B cell (primary cell): ENCODE results near the gene MUC22. TPM values are rescaled to one million over a fixed set of nuclear protein-coding genes. Genes with fewer than 3 reads are reported as not detected.

Experiments used
- ATAC-seq: fragments of 200-7000 bp; cut with Tn5 transposase; one replicate; pipeline ENCODE4 v1.10.0; 2021; ENCODE audit warnings: low read depth, mild to moderate bottlenecking, moderate number of reproducible peaks, moderate library complexity
- CTCF ChIA-PET: fragments of 350-600 bp; sonication (Branson Sonifier 250); formaldehyde crosslinking; loops from one replicate; lab custom pipeline; 2021; ENCODE audit warnings: antibody characterized with exemption, inconsistent platforms; lab: Charles Lee
- POLR2A ChIA-PET: fragments of 350-600 bp; sonication (Branson Sonifier 250); formaldehyde crosslinking; loops from one replicate; lab custom pipeline; 2021; ENCODE audit warnings: antibody characterized with exemption; lab: Charles Lee
- DNase-seq: peaks from one replicate; pipeline ENCODE4 v3.0.0; 2013
- H2AFZ ChIP-seq: 2 replicates; pipeline ENCODE4 v1.6.1; 2012; ENCODE audit warnings: mild to moderate bottlenecking, low read depth, low read length; ENCODE audit not compliant: insufficient read depth, poor library complexity, severe bottlenecking
- H3K27ac ChIP-seq, 2 donors: 1 replicate in 1 of 2; 2 replicates in 1 of 2; pipeline ENCODE4 v1.5.1; 2012 to 2013; ENCODE audit warnings: low read length in 2 of 2, mild to moderate bottlenecking in 2 of 2, moderate library complexity in 1 of 2
- H3K27me3 ChIP-seq, 4 experiments: fragments of 200-600 bp in 1 of 4; sonication (generic) in 1 of 4; replicated peaks in 1 of 4; 1 replicate in 2 of 4; 2 replicates in 2 of 4; pipeline versions ENCODE4 v1.6.1 to v1.7.0; 2013 to 2016; ENCODE audit warnings: low read length in 3 of 4, mild to moderate bottlenecking in 2 of 4, mixed read lengths in 1 of 4, moderate library complexity in 1 of 4; ENCODE audit not compliant: insufficient read depth in 4 of 4, control insufficient read depth in 3 of 4; ENCODE audit errors: control extremely low read depth in 1 of 4
- H3K36me3 ChIP-seq, 2 experiments: replicated peaks in 1 of 2; 1 replicate in 1 of 2; 2 replicates in 1 of 2; pipeline versions ENCODE4 v1.6.1 to v1.7.1; 2013; ENCODE audit warnings: low read length in 1 of 2; ENCODE audit not compliant: insufficient read depth in 2 of 2, control insufficient read depth in 1 of 2; ENCODE audit errors: control extremely low read depth in 1 of 2, extremely low read depth in 1 of 2
- H3K4me1 ChIP-seq, 2 donors: fragments of 200-600 bp in 1 of 2; sonication (generic) in 1 of 2; 1 replicate in 1 of 2; 2 replicates in 1 of 2; pipeline versions ENCODE4 v1.5.1 to v1.6.1; 2013 to 2017; ENCODE audit warnings: low read length in 2 of 2; ENCODE audit not compliant: control insufficient read depth in 2 of 2, insufficient read depth in 2 of 2
- H3K4me2 ChIP-seq: replicated peaks from 2 replicates; pipeline ENCODE3; 2012; ENCODE audit warnings: mild to moderate bottlenecking, low read depth, low read length; ENCODE audit not compliant: poor library complexity, severe bottlenecking
- H3K4me3 ChIP-seq, 5 experiments: fragments of 200-600 bp in 1 of 5; sonication (generic) in 1 of 5; 1 replicate in 3 of 5; 2 replicates in 2 of 5; pipeline versions ENCODE4 v1.5.1 to v1.7.0; 2011 to 2016; ENCODE audit warnings: low read length in 4 of 5, mild to moderate bottlenecking in 4 of 5, low read depth in 2 of 5, control low read depth in 1 of 5, moderate library complexity in 1 of 5; ENCODE audit not compliant: insufficient read depth in 1 of 5; ENCODE audit errors: control extremely low read depth in 1 of 5, extremely low read depth in 1 of 5
- H3K79me2 ChIP-seq: fragments of 200-600 bp; sonication (generic); one replicate; pipeline ENCODE4 v1.6.0; 2016; ENCODE audit warnings: low read length; ENCODE audit not compliant: control insufficient read depth, insufficient read depth
- H3K9ac ChIP-seq: fragments of 200-600 bp; sonication (generic); 2 replicates; pipeline ENCODE4 v1.6.1; 2017; ENCODE audit warnings: mild to moderate bottlenecking, low read length, moderate library complexity
- H3K9me3 ChIP-seq, 3 donors: one replicate each; pipeline versions ENCODE4 v1.6.1 to v1.7.1; 2013; ENCODE audit warnings: low read length in 2 of 3; ENCODE audit not compliant: control insufficient read depth in 2 of 3, insufficient read depth in 1 of 3; ENCODE audit errors: control extremely low read depth in 1 of 3
- H4K20me1 ChIP-seq: 2 replicates; pipeline ENCODE4 v1.6.0; 2012; ENCODE audit warnings: mild to moderate bottlenecking, low read length; ENCODE audit not compliant: insufficient read depth, control insufficient read depth, poor library complexity, severe bottlenecking
- H3K27ac Mint-ChIP-seq: one replicate; pipeline ENCODE4 v1.8.0; 2021; ENCODE audit warnings: mixed read lengths
- H3K27me3 Mint-ChIP-seq: one replicate; pipeline ENCODE4 v1.8.0; 2021; ENCODE audit warnings: mixed read lengths
- H3K4me1 Mint-ChIP-seq: one replicate; pipeline ENCODE4 v1.8.0; 2021; ENCODE audit warnings: mixed read lengths
- H3K4me3 Mint-ChIP-seq: one replicate; pipeline ENCODE4 v1.8.0; 2021; ENCODE audit warnings: mixed read lengths
- H3K9me3 Mint-ChIP-seq: one replicate; pipeline ENCODE4 v1.8.0; 2022; ENCODE audit warnings: mixed read lengths; ENCODE audit not compliant: insufficient read depth
- EZH2 ChIP-seq: IDR thresholded peaks from 2 replicates; pipeline ENCODE4 v1.6.1; 2012; ENCODE audit warnings: borderline replicate concordance, low read depth, mild to moderate bottlenecking, moderate library complexity, low read length; ENCODE audit not compliant: insufficient read depth, poor library complexity, severe bottlenecking
- WGBS: methylation state at CpG from one replicate; pipeline ENCODE4 v1.1.5; 2013; ENCODE audit warnings: missing lambda C conversion rate; ENCODE audit not compliant: insufficient coverage; 5-methylcytosine and 5-hydroxymethylcytosine counted together
- intact Hi-C: fragments of 100-400 bp; cut with micrococcal nuclease; formaldehyde crosslinking; loops from one replicate; pipeline ENCODE4 v1.10.0; 2022
- polyA plus RNA-seq: library from polyadenylated mRNA; depleted of rRNA; stranded (reverse); fragments of >200 nt; gene quantifications from 2 replicates; pipeline ENCODE4 v1.2.3, GENCODE V29; 2012
- total RNA-seq, 2 donors: library from RNA; stranded (reverse); fragments of 120-200 nt in 1 of 2; gene quantifications; 1 replicate in 1 of 2; 2 replicates in 1 of 2; pipeline versions ENCODE4 v1.2.3 to v1.2.4, GENCODE V29; 2013 to 2022
- TF ChIP-seq, protein P1 (sequence below): fragments of 200-600 bp; IDR thresholded peaks from one replicate; pipeline ENCODE4 v1.8.0; 2022; ENCODE audit warnings: antibody characterized with exemption, mild to moderate bottlenecking

Gene MUC22
- total and polyA plus RNA-seq, 2 donors (not counting 1 experiment from before 2014, with no cell fraction given), result not detected

DNA sequence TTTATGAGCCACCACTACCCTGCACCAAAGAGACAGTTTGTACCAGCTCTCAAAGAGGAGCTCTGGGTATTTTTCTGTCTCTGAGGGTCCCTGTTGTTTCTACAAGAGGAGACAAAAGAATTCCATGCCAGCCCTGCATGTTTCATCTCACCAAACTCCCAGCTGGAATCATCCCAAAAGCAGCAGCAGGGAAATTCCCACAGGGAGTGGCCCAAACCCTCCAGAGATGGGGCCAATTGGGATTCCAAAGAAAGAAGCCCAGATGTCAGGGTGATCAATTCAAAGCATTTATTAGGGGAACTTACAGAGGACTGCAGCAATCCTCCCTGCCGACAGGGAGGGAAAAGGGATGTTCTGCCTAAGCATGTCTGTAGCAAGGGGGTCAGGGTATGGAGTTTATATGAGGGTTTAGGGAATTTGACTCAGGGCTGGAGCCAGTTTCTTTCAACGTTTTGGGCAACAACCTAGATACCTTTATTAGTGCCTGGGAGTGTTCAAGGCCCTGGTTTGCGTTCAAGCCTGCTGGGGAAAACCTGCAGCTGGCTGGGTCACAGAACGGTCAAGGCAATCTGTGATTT lies 47.2 kb downstream of the MUC22 start:
- ChIA-PET CTCF (no interaction called here), POLR2A (no interaction called here)
- H3K27me3 ChIP-seq, result peaks cover 0 to 4% (median 0%) of the 10 kb centered on the region in 4 experiments
- no peak overlapping the region for H3K9ac ChIP-seq
- H3K4me1 ChIP-seq, result no peaks in the 10 kb centered on the region
- Mint-ChIP-seq H3K27ac (no peak overlapping the region), H3K4me3 (no peak overlapping the region), H3K4me1 (peaks cover 18% of the 10 kb centered on the region), H3K9me3 (no peaks in the 10 kb centered on the region), H3K27me3 (no peaks in the 10 kb centered on the region)
- H3K79me2 ChIP-seq, result no peaks in the 10 kb centered on the region
- 86% methylated on average over 3 of the region's 4 CpGs for WGBS
- DNase-seq (no peak), ATAC-seq (no peak)
- no peak overlapping the region for H3K4me2 ChIP-seq
- no peak overlapping the region for H3K4me3 ChIP-seq
- no peaks in the 10 kb centered on the region for H4K20me1 ChIP-seq
- no peak overlapping the region for H3K27ac ChIP-seq
- no peak for TF ChIP-seq EZH2
- TF ChIP-seq, protein P1, sequence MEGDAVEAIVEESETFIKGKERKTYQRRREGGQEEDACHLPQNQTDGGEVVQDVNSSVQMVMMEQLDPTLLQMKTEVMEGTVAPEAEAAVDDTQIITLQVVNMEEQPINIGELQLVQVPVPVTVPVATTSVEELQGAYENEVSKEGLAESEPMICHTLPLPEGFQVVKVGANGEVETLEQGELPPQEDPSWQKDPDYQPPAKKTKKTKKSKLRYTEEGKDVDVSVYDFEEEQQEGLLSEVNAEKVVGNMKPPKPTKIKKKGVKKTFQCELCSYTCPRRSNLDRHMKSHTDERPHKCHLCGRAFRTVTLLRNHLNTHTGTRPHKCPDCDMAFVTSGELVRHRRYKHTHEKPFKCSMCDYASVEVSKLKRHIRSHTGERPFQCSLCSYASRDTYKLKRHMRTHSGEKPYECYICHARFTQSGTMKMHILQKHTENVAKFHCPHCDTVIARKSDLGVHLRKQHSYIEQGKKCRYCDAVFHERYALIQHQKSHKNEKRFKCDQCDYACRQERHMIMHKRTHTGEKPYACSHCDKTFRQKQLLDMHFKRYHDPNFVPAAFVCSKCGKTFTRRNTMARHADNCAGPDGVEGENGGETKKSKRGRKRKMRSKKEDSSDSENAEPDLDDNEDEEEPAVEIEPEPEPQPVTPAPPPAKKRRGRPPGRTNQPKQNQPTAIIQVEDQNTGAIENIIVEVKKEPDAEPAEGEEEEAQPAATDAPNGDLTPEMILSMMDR, result no peak
- no peaks in the 10 kb centered on the region for H3K36me3 ChIP-seq
- peaks cover 0 to 12% (median 0%) of the 10 kb centered on the region in 3 donors for H3K9me3 ChIP-seq
- intact Hi-C loops, result no loop called here
- no peak overlapping the region for H2AFZ ChIP-seq

DNA sequence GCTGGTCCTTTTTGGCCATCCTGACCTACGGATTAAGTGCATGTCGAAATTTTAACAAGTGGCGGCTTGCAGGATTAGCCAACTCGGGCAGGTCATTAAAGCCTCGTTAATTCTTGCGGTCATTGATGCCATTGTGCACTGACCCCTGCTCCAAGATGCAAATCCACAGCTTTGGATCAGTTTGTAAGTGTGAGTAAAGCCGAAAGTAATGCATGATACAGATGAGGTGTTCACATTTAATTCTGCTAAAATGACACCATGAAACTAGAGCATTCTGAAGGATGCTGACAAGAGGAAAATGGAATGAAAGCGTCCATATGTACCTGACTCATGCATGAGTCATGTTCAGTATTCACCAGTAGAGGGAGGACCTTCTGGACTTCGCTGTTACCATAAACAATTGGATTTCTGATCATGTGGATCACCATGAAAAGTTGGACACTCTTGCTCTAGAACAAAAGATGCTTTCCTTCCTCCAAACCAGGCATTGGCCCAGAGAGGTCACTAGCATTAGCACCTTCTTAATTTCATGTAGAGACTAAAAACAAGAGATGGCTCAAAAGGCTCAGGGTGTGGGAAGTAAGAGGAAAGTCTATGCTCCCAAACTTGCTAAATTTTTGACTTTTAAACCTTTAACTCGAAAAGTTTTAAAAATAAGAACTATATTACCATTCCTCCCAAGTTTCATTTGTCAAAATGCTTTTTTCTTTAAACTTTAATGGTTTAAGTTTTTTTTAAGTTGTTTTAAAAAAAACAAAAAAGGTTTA lies 48.0 kb downstream of the MUC22 start:
- Histone ChIP-seq H3K36me3 (no peaks in the 10 kb centered on the region), H3K27ac (no peak overlapping the region), H3K9me3 (peaks cover 0 to 11% (median 0%) of the 10 kb centered on the region in 3 donors), H3K27me3 (peaks cover 0 to 4% (median 0%) of the 10 kb centered on the region in 4 experiments), H2AFZ (no peak overlapping the region), H3K79me2 (no peaks in the 10 kb centered on the region), H3K4me1 (no peaks in the 10 kb centered on the region), H4K20me1 (no peaks in the 10 kb centered on the region), H3K9ac (no peak overlapping the region), H3K4me3 (no peak overlapping the region), H3K4me2 (no peak overlapping the region)
- no peak for TF ChIP-seq EZH2
- intact Hi-C loops, result no loop called here
- H3K9me3 Mint-ChIP-seq, result no peaks in the 10 kb centered on the region
- H3K4me1 Mint-ChIP-seq, result peaks cover 12% of the 10 kb centered on the region
- no peak overlapping the region for H3K4me3 Mint-ChIP-seq
- H3K27me3 Mint-ChIP-seq, result no peaks in the 10 kb centered on the region
- POLR2A ChIA-PET, result interaction anchor here (0.7 kb wide), 1 partner anchor 441 kb away, joined by 4 read pairs; the partner anchor contains the start of gene MRPS18B
- no peak overlapping the region for H3K27ac Mint-ChIP-seq
- DNase-seq (no peak), ATAC-seq (no peak)
- CTCF ChIA-PET, result no interaction called here
- WGBS, result 80% methylated on average over 6 of the region's 10 CpGs
